SK-N-SH (cell line): ENCODE results near the gene OR6A2.

Experiments
- CTCF ChIP-seq: fragments of 200-600 bp; sonication (generic); IDR thresholded peaks from 2 replicates; pipeline ENCODE4 v1.6.1; 2017; ENCODE audit warnings: antibody characterized with exemption, mild to moderate bottlenecking, moderate library complexity
- POLR2AphosphoS5 ChIP-seq: IDR thresholded peaks from 2 replicates; pipeline ENCODE4 v1.6.1; 2012; ENCODE audit warnings: low read depth, low read length
- RAD21 ChIP-seq: IDR thresholded peaks from 2 replicates; pipeline ENCODE4 v1.6.1; 2012; ENCODE audit warnings: mild to moderate bottlenecking, low read length
- RCOR1 ChIP-seq: fragments of 150-350 bp; IDR thresholded peaks from 2 replicates; pipeline ENCODE4 v1.6.1; 2017; ENCODE audit warnings: antibody characterized with exemption, low read length

GRCh38 chr11:6845383-6845782 is 45.9 kb upstream of the OR6A2 start, which contains the start of gene OR10A5:
- TF ChIP-seq RCOR1: no peak
- no peak for TF ChIP-seq POLR2AphosphoS5
- TF ChIP-seq RAD21: no peak
- no peak for TF ChIP-seq CTCF
